HG03039 (cell line): ENCODE data around the gene ANXA10.

Source experiments
- ATAC-seq: cut with Tn5 transposase; IDR thresholded peaks from one replicate; pipeline ENCODE4 v1.9.1; 2021; ENCODE audit warnings: mild to moderate bottlenecking, moderate library complexity; ENCODE audit not compliant: unreplicated experiment

The ANXA10 gene, protein sequence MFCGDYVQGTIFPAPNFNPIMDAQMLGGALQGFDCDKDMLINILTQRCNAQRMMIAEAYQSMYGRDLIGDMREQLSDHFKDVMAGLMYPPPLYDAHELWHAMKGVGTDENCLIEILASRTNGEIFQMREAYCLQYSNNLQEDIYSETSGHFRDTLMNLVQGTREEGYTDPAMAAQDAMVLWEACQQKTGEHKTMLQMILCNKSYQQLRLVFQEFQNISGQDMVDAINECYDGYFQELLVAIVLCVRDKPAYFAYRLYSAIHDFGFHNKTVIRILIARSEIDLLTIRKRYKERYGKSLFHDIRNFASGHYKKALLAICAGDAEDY

DNA sequence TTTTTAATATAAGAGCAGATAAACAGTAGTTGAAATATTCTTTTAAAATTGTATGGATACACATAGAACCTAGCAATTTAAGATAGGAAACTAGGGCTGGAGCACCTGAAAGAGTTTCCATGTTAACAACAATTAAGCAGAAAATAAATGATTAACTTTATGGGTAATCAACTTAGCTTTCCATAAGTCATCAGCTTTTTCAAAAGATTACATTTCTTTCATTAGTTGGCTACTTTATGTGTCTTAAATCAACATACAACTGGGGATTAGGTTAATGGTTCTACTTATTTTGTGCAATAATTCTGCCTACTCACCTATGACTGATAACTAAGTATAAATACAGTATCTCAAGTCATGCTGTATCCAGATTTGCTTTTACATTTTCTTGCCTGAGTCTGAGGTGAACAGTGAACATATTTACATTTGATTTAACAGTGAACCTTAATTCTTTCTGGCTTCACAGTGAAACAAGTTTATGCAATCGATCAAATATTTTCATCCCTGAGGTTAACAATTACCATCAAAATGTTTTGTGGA is at the start of gene ANXA10:
Gene ANXA10 (plus strand): TSS at position 362 of the 537 bp plus-strand sequence. CDS start 164 bp downstream, at position 526.
- no peak for ATAC-seq

DNA sequence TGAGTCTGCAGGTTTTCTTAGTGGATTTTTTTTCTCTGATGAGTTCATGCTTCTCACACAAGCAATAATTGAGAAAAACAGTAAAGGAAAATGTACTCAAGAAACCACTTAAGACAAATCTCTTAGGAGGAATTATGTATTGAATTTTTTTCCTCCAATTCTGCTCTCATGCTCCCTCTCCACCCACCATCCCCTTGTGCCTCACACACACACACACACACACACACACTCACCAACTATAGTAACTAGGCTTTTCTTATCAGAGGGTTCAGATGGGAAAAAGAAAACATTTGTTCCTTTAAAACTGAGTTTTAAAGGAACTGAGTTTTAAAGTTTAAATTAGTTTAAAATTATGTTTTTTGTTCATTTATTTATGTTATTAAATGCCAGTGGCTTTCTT is 47.0 kb upstream of the ANXA10 start:
- no peak for ATAC-seq

- no peak for ATAC-seq
Observed at GRCh38 chr4:168050002-168050401, 42.3 kb upstream of the ANXA10 start.

DNA sequence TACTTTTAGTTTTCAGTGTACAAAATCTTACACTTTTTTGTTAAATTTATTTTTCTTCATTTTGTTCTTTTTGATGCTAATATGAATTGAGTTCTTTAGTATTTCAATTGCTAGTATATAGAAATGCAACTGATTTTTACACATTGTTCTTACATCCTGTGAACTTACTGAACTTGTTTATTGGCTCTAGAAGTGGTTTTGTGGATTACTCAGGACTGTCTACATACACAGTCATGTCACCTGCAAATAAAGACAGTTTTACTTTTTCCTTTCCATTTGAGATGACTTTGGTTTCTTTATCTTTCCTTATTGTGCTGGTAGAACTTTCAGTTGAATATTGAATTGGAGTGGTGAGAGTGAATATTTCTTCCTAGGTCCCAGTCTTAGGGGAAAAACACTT is 40.8 kb upstream of the ANXA10 start:
- no peak for ATAC-seq

- ATAC-seq: peak; percentile 91
Observed at GRCh38 chr4:168057412-168057811, 34.9 kb upstream of the ANXA10 start.

DNA sequence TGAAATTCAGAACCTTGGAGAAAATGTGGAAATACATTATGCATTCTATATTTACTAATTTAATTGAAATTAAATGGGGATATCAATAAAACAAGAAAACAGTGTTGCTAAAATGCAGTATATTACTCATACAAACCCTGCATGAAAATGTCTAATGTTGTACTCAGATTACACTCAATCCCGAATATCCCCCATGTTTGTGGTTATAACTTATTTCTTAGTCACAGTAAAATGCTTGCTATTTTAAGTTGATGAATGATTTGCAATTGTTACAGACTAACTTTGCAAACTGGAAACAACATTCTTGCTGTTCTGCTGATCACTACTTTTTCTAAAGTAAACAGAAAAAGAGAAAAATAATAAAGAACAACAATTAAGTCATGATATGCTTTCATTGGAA is 33.1 kb upstream of the ANXA10 start:
- no peak for ATAC-seq

DNA sequence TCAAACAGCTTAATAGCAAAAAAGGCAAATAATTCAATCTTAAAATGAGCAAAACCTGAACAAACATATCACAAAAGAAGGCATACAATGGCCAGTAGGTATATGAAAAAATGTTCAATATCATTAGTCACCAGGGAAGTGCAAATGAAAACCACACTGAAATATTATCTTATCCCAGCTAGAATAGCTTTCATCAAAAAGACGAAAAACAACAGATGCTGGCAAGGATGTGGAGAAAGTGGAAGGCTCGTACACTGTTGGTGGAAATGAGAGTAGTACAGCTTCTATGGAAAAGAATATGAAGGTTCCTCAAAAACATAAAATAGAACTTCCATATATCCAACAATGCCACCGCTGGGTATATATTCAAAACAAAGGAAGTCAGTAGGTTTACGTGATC is 29.3 kb upstream of the ANXA10 start:
- no peak for ATAC-seq

DNA sequence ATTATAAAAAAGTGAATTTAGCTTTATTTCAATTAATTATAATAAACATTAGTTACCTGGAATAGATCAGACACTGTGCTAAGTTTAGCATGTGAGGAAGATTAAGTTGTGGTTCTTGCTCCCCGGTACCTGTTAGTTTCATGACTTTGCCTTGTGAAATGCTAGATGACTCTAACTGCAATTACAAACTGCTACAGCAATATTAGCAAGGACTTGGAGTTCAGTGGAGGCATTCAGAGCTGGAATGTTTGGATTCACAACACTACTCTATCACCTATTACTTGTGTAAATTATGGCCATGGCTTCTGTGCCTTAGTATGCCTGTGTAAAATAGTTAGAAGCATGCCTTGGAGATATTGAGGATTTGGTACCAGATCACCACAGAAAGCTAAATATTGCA is 21.4 kb upstream of the ANXA10 start:
- ATAC-seq: no peak

- no peak for ATAC-seq
Observed at GRCh38 chr4:168071304-168071703, 21.0 kb upstream of the ANXA10 start.

DNA sequence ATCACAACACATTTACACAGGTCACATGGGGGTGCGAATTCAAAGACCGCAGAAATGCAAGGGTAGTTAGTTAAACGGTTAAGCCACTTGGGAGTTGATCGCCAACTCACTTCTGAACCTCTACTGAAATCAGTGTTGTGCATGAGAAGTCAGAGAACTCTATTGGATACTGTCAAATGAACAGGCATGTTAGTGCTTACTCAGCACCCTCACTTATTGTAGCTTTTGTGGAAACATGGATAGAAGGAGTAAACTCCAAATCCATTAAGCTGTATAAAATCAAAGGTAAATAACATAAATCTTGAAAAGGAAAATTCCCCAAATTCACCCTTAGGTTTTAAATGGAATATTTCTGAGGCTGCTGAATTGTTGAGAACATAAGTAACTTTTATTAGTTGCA is 17.5 kb upstream of the ANXA10 start:
- no peak for ATAC-seq

DNA sequence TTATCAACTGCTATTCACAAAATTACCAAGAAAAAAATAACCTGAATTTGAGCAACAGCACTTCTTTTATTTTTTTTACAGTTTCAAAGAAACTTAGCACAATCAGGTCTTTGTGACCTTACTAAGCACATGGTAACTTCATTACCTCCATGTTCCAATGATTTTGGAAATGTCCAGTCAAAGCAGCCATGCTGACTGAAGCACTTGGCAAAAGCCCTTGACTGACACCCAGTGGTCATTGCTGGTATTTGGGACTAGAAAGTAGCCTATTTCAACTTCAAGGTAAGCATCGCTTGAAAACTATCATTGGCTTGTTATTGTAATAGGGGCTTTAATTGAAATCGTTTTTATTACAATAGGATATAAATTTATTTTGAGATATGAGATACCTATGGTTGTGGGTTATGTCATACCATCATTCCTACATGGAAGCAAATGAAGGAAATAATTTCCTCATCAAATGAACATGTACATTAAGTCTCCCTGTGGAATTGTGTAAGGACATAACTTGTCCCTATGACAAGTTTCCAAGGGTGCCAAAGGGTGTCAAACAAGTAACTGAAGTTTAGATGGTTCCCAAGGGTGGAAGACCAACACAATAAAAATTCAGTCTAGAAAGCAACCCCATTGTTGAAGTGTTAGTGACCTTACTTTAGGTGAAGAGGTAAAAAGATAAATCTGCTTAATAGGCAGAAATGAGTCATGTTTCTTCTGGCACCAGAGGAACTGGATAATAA is 15.2 kb upstream of the ANXA10 start:
- ATAC-seq: peak; percentile 91

GRCh38 chr4:168077726-168078239 is 14.6 kb upstream of the ANXA10 start:
- ATAC-seq: no peak

DNA sequence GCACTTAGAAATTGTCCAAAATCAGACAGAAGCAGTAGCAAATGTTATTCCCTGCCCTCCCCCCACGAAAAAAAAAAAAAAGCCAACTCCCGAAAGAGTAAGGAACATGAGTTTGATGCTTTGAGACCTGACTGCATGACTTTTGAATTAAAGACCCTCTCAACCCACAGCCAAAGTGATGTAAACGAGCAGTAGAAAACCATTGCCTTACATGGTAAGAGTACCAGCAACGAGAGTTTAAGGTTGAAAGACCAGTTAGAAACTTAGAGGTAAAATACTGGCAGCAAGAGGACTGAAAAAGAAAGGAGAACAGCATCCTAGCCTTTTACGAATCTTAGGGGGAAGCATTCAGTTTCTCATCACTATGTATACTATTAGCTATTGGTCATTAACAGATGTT is 10.0 kb upstream of the ANXA10 start:
- ATAC-seq: no peak

DNA sequence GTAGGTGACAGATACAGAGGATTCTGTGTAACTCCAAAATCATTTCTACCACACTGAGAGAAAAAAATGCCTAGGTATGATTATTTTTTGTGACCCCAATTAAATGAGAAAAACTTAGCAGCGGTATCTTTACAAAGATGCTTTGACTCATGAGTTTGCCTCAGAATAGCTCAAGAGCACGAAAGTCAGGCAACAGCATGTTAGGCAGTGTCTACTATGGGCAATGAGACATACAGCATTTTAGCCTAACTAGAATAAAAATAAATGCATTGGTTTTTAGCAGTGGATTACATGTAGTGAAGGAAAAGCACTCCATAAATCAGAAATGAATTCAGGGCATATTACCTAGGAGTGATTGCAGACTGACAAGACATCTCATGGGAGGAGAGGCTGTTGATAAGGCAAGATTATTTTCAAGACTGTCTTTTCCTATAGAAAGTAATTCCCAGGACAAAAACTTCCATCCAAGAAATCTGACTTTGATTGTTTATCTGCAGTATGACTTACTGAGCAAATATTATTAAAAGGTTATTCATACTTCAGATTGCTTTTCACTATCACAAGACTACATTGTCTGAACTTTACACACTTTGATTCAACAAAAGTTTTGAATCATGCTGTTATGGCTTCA is 3.6 kb downstream of the ANXA10 start:
- ATAC-seq: no peak

- no peak for ATAC-seq
Observed at GRCh38 chr4:168096407-168096784, 4.1 kb downstream of the ANXA10 start.

GRCh38 chr4:168097161-168097560 is 4.8 kb downstream of the ANXA10 start:
- no peak for ATAC-seq

- no peak for ATAC-seq
Observed at GRCh38 chr4:168098248-168098717, 5.9 kb downstream of the ANXA10 start.

GRCh38 chr4:168099195-168099594 is 6.9 kb downstream of the ANXA10 start:
- ATAC-seq: no peak

- ATAC-seq: no peak
Observed at GRCh38 chr4:168101026-168101425, 8.7 kb downstream of the ANXA10 start.

DNA sequence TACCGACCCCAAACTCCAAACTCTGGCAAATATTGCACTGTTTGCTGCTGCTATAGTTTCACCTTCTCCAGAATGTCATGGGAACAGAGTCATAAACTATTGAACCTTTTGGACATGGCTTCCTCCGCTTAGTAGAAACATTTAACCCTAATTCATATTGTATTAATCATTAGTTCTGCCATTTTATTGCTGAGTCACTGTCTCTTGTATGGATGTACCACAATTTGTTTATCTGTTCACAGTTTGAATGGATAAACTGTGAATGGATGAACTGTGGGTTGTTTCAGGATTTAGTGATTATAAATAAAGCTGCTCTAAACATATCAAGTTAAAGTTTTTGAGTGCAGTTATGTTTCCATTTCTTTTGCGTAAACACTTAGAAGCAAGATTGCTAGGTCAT is 10.1 kb downstream of the ANXA10 start:
- no peak for ATAC-seq

DNA sequence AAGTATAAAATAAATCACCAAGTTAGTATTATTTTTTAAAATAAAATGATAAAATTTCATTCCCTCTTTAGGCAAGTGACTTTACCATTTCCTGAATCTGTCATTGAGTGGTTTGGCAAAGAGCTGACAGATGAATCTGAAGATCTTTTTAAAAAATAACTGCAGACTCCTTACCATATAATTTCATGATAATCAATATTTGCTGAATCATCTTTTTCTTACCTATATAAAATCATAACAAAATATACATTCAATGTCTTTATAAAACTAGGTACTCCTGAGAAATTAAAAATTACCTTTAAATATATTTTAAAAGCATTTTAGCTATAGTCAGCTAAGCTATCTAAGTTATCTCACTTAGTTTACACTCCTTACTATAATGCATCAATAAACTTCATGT is 17.2 kb downstream of the ANXA10 start:
- no peak for ATAC-seq
